ENCODE data around the gene EFCAB14.
"Not testable (repeated sequence)": the region's sequence is repeated elsewhere in the genome, so short reads cannot be mapped to it uniquely, and the experiment has no call there.

The EFCAB14 gene

DNA sequence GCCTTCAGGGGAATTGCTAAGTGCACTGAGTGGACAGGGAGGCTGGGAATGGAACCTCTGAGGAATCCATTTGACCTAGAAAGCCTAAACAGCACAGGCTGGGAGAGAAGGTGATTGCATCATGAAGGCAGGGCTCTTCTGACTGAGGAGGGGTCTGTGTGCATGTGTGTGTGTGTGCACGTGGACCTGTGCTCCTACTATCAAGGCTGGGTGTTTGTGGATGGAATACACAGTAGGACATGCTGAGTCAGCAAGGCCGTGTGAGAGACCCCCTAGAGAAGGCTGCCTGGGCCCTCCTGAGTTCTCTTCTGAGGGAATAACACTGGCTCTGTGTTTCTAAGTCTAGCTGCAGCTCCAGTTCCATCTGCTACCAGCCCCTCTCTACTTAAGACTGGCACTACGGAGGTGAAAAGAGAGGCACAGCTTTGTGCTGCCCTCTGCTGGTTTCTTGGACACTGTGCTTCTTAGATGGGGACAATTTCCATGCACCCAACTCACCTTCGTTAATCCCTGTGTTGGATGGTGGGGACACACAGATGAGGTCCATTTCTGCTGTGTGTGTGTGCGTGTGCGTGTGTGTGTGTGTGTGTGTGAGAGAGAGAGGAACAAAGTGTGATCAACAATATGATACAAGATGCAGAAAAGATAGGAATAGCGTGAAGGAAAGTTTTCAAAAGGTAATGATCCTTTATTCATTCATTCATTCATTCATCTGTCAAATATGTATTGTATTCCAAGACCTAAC is 6.2 kb upstream of the EFCAB14 start:
- no peak overlapping the region for H3K4me3 ChIP-seq (ENCODE audit: low read depth, low read length)
- DNase-seq (ENCODE audit: low read depth) = peak; percentile 41

DNA sequence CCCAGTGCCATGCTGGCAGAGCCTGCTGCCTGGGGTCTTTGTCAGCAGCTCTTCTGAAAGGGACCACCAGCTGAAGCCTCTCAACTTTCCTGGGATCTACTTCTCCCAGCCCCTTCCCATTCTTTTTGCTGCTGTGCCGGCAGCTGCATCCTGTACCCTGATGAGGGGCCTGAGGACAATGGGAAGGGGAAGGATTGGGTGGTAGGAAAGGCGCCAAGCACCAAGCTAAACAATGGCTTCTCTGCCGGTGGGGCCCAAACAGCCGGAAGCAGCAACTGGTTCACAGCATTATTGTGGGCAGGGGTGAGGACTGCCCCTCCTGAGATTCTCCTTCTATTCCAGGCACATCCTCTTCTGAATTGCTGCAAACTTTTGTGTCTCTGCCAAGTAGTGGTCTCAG is 5.0 kb upstream of the EFCAB14 start:
- H3K4me3 ChIP-seq (ENCODE audit: low read depth, low read length) = no peak overlapping the region
- DNase-seq (ENCODE audit: low read depth) = no peak

DNA sequence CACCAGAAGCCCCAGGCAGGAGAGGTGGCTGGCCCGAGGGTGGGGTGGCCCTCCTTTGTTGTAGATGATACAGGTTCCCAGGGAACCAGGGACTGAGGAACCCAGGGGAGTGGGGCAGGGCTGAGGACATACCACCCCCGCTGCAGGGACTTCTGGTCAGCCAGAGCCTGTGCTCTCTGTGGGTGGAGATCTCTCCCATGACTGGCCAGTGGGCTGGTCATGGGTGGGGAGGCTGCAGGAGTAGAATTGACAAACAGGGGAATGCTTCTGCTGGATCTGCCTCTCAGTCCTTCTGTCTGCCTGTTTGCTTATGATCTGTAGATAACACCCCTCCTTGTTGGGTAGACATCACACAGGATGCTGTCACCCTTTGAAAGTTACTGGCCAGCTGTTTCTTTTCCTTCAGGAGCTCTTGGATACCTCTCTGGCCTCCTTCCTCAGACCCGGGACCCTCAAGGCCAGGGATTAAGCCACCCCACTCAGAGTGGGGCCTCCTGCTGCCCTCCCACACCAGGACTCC is 2.8 kb upstream of the EFCAB14 start:
- no peak overlapping the region for H3K4me3 ChIP-seq (ENCODE audit: low read depth, low read length)
- DNase-seq (ENCODE audit: low read depth) = no peak

DNA sequence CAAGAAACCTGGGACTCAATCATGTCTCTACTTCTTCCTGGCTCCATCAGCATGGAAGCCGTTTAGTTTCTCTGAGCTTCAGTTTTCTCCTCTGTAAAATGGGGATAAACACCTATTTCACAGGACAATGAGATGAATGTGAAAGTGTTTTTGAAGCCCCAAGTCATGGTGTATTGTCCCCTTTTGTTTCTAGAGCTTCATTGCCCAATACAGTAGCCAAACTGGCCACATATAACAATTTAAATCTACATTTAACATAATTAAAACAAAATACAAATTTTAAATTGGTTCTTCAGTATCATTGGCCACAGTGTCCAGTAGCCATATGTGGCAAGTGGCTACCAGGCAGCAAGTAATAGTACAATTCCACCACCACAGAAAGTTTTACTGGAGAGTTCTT is 2.3 kb upstream of the EFCAB14 start:
- no peak overlapping the region for H3K4me3 ChIP-seq (ENCODE audit: low read depth, low read length)
- no peak for DNase-seq (ENCODE audit: low read depth)

DNA sequence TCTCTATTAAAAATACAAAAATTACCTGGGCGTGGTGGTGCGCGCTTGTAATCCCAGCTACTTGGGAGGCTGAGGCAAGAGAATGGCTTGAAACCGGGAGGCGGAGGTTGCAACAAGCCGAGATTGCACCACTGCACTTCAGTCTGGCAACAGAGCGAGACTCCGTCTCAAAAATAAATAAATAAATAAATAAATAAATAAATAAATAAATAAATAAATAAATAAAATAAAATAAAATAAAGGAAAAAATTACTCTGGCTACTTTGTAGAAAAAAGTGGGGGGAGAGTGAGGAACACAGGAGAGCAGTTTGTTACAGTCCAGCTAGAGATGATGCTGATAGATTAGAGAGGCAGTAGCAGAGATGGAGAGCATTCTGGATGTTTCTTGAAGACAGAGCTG is 1.4 kb upstream of the EFCAB14 start:
- DNase-seq (ENCODE audit: low read depth); H3K4me3 ChIP-seq (ENCODE audit: low read depth, low read length): not testable (repeated sequence)

DNA sequence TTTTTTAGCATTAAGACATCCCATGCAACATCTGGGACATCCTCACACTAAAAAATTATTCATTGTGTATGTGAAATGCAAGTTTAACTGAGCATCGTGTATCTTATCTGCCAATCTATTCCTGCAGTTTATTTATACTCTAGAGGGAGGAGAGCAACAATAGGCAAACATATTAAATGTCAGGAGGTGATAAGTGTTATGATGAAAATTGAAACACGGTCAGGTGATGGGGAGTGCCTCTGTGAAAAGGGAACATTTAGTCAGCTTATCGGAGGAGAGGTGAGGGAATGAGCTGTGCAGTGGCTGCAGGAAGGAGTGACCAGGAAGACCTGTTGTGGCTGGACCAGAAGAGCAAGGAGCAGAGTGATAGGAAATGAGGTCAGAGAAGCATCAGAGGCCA is 775 bp upstream of the EFCAB14 start:
- DNase-seq (ENCODE audit: low read depth) = no peak
- H3K4me3 ChIP-seq (ENCODE audit: low read depth, low read length) = peak overlapping the region; percentile 76

DNA sequence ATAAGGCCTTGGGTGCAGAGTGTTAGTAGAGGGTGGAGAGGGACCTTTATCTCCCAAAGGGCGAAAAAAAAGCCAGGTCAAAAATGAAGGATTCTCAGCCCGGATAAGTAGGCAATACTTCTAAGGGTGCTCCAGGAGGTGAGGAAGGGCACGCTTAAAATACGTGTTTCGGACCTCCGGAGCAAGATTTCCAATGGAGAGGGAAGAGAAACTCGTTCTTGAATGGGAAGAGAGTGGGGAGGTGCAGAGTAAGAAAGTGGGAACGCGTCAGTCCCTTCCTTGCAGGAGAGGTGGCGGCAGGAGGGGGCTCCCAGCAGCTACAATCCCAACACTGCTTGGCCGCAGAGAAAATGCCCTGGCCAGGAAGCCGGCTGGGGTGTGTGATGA is 581 bp downstream of the EFCAB14 start:
- H3K4me3 ChIP-seq (ENCODE audit: low read depth, low read length) = peak overlapping the region; percentile 76
- no peak for DNase-seq (ENCODE audit: low read depth)

DNA sequence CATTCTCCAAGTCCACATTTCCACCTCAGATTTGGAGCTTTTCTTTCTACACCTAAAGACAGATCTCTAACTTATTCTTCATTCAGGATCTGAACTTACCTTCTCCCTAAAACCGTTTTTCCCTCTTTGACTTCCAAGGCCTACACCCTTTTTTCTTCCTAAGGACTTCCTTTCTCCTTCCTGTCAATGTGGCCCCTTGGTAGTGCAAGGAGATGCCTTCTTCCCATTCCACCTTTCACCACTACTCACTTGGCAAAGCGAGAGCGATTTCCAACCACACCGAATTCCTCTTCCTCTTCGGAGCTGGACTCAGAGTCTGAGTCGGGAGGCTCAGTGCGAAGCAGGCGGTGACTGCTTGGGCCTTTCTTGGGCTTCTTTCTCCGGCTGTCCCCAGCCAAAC is 1.3 kb downstream of the EFCAB14 start:
- DNase-seq (ENCODE audit: low read depth) = no peak
- H3K4me3 ChIP-seq (ENCODE audit: low read depth, low read length) = peak overlapping the region; percentile 76

DNA sequence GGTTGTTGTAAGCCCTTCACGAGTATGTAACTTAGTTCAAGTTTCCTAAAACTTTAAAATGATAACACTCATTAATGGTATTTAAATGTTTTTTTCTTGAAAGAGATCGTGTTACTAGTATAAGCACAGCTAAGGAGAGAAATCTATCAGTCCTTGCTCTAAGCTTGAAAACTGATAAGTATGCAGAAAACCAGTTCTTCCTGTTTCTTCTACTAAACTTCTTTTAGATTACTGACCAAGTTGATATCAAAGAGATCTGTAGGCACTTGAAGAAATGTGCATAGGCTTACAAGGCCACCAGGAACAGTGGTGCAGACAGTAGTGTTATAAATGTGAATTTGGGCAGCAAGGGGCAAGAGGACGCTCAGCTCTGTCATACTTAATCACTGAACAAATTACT is 3.9 kb downstream of the EFCAB14 start:
- no peak for DNase-seq (ENCODE audit: low read depth)

DNA sequence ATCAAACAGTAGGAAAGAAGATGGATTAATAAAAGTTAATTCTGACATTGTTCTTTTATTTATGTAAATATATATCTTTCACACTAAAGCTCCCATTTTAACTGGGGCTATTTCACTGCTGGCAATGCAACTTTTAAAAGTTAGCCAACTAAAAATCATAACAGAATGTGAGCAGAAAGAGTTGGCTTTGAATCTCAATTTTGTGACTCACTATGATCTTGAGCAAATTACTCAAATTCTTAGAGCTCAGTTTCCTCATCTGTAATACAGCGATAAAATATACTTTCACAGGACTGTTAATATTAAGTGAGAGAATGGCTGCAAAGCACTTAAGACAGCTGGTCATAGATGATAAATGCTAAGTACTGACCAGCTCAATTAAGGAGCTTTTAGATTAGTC is 10.8 kb downstream of the EFCAB14 start:
- no peak for DNase-seq (ENCODE audit: low read depth)
- no peak overlapping the region for H3K4me3 ChIP-seq (ENCODE audit: low read depth, low read length)

More for the DNA sequence above, 3.9 kb downstream of the EFCAB14 start:
- H3K4me3 ChIP-seq (ENCODE audit: low read depth, low read length) = no peak overlapping the region

DNA sequence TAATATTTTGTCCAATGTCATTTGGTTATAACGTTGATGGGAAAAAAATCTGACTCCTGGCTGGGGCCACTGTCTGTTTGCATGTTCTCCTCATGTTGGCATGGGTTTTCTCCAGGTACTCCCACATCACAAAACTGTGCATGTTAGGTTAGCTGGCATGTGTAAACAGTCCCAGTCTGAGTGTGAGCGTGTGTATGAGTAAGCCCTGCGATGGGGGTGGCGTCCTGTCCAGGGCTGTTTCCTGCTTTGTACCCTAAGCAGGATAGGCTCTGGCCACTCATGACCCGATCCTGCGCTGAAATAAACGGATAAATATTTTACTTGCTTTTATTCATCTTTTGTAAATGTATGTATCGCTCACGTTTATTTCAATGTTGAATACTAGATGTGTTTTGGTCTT is 13.5 kb downstream of the EFCAB14 start:
- no peak overlapping the region for H3K4me3 ChIP-seq (ENCODE audit: low read depth, low read length)
- DNase-seq (ENCODE audit: low read depth) = no peak

DNA sequence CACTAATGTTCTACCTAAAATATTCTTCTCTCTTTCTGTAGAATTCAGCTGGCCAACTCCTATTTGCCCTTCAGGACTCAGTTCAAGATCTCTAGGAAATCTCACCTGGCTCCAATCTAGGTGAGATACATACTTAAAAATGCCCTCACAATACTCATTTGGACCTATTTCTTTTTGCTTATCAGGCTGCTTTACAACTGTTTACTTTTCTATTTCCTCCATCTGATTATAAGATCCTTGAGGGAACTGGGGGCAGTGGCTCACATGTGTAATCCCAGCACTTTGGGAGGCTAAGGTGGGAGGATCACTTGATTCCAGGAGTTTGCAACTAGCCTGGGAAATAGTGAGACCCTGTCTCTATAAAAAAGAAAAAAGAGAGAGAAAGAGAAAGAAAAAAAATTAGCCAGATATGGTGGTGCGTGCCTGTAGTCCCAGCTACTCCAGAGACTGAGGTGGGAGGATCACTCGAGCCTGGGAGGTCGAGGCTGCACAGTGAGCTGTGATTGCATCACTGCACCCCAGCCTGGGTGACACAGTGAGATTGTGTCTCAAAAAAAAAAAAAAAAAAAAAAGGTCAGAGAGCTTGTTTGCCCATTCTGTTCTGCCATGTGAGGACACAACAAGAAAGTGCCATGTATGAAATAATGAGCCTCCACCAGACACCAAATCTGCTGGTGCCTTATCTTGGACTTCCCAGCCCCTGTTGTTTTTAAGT is 14.8 kb downstream of the EFCAB14 start:
- DNase-seq (ENCODE audit: low read depth) = no peak
- no peak overlapping the region for H3K4me3 ChIP-seq (ENCODE audit: low read depth, low read length)

DNA sequence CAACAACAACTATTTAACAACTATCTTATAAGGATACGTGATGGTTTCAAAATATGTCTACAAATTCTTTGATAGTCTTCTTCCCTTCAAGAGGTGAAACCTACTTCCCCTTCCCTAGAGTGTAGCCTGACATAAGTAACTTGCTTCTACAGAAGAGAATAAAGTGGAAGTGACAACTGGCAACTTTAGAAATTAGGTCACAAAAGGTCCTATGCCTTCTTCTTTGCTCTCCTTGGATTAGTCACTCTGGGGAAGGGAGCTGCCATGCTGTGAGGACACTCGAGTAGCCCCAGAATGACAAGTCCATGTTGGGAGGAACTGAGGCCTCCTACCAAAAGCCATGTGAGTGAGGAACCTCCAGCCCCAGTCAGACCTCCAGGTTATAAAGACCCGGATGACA is 19.2 kb downstream of the EFCAB14 start:
- DNase-seq (ENCODE audit: low read depth) = no peak
- H3K4me3 ChIP-seq (ENCODE audit: low read depth, low read length) = no peak overlapping the region

DNA sequence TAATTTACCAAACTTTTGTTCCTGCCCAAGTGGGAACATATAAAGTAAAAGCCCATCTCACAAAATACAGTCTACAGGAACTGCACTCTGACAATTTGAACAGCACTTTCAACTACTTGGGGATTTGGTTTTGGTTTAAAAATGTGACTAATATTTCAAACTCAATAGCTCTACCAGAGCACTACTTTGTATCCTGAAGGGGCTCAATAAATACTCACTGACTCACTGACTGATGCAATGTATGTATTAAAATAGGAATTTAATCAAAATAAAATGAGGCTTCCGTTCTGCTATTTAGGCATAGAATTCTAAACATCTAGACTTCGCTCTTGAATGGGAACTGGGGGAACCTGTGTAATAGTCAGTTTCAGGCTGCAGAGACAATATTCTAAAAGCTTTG is 21.9 kb downstream of the EFCAB14 start:
- DNase-seq (ENCODE audit: low read depth) = no peak
- no peak overlapping the region for H3K4me3 ChIP-seq (ENCODE audit: low read depth, low read length)

DNA sequence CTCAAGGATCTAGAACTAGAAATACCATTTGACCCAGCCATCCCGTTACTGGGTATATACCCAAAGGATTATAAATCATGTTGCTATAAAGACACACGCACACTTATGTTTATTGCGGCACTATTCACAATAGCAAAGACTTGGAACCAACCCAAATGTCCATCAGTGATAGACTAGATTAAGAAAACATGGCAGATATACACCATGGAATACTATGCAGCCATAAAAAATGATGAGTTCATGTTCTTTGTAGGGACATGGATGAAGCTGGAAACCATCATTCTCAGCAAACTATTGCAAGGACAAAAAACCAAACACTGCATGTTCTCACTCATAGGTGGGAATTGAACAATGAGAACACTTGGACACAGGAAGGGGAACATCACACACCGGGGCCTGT is 24.2 kb downstream of the EFCAB14 start:
- not testable (repeated sequence) for DNase-seq (ENCODE audit: low read depth); H3K4me3 ChIP-seq (ENCODE audit: low read depth, low read length)

DNA sequence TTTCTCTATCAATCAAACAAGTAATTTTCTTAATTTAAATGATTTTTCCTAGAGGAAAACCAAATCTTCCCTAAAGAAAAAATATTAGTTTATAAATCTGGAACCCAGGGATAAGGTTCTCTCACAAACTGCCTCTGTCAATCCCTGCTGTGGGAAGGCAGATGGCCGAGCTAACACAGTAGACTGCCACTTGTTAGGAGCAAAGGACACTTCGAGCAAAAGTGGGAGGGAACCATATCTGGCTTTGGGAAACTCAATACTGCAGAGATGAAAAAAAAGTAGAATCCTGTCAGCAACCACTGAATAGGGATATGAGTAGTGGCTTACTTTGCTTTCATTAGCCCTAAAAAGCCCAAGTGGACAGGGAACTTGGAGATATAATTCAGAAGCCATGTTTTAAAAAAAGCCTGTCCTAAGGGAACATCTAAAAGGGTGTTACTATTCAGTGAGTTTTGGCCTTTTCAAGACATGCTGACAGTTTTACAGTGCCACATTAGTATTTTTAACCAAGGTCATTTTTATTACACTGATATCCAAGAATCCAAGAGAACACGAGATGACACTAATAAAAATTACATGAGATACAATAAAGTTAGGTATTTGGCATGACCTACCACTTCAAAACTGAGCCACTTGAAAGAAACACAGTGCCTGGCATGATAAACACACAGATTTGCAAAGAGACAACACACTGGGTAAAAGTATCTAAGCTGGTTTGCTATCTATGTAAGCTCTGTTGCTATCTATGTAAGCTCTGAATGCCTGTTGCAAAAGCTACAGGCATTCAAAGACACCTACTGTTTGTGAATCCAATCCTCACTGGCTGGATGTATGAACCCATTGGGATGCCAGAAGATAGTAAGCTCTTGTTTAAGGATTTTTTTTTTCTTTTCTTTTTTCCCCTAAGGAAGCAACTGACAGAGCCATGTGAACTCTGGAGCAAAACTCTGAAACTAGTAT is 25.8 kb downstream of the EFCAB14 start:
- no peak overlapping the region for H3K4me3 ChIP-seq (ENCODE audit: low read depth, low read length)
- no peak for DNase-seq (ENCODE audit: low read depth)

DNA sequence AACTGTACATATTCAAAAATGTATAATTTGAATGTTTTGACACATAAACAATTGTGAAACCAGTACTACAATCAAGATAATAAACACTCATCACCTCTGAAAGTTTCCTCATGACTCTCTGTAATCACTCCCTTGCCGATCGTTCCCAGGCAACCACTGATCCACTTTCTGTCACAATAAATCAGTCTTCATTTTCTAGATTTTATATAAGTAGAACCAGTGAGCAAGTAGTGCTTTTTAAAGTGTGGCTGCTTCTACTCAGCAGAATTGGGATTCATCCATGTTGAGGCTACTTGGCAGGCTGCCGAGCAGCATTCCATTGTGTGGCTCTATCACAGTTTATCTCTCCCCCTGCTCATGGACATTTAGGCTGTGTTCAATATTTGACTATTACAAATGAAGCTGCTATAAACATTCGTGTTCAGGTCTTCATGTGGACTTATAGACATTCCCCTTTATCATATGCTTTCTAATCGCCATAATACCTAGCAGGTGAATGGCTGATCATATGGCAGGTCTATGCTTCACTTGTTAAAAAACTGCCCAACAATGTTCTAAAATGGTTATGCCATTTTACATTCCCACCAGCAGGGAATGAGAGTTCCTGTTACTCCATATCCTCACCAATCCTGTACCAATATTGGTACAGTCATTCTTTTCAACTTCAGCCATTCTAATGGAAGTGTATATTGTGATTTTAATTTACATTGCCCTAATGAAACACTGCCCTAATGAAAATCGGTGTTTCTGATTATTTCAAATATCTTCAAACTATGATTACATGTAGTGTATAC is 26.7 kb downstream of the EFCAB14 start:
- DNase-seq (ENCODE audit: low read depth) = no peak
- no peak overlapping the region for H3K4me3 ChIP-seq (ENCODE audit: low read depth, low read length)

DNA sequence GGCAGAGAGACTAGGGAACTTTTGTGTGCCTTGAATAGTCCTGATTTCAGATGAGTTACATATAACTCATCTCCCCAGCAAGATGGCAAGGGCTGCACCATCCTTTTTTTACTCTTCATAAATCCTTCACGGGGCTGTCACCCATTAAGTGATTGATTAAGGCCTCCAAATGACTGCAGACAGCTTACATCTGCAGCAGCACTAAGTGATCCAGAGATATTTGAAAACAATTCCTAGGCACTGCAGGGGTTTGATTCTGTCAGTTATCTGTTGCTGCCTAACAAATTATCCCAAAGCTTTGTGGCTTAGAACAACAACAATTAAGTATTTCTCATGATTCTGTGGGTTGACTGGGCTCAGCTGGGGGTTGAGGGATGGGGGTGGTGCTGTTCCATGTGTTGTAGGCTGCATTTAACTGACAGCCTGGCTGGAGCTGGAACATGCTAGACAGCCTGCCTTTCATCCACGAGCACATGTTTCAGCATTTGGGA is 27.9 kb downstream of the EFCAB14 start:
- H3K4me3 ChIP-seq (ENCODE audit: low read depth, low read length) = no peak overlapping the region
- DNase-seq (ENCODE audit: low read depth) = no peak

DNA sequence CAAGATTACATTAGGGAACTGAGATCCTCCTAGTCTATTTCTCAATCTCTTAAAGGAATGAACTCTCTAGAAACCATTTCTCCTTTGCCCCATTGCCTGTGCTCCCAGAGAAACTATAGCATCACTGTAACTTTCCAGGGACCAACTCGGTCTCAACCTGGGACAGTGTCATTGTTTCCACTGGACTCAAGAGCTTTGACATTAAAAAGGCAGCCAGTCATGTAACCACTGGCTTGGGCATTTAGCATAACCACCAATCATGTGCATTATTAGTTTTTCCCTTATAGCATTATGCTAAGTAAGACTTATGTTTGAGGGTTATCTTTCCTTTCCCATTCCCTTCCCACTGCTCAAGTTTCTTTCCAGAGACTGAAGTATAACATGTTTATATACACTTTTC is 29.0 kb downstream of the EFCAB14 start:
- no peak overlapping the region for H3K4me3 ChIP-seq (ENCODE audit: low read depth, low read length)
- no peak for DNase-seq (ENCODE audit: low read depth)
